UCSD-AML1 (cell line): ENCODE data around the gene ZNF10.

Experiments
- DNase-seq: peaks from one replicate; lab custom pipeline; 2025; ENCODE audit not compliant: unreplicated experiment; lab: John Stamatoyannopoulos, UW

ZNF10 gene

DNA sequence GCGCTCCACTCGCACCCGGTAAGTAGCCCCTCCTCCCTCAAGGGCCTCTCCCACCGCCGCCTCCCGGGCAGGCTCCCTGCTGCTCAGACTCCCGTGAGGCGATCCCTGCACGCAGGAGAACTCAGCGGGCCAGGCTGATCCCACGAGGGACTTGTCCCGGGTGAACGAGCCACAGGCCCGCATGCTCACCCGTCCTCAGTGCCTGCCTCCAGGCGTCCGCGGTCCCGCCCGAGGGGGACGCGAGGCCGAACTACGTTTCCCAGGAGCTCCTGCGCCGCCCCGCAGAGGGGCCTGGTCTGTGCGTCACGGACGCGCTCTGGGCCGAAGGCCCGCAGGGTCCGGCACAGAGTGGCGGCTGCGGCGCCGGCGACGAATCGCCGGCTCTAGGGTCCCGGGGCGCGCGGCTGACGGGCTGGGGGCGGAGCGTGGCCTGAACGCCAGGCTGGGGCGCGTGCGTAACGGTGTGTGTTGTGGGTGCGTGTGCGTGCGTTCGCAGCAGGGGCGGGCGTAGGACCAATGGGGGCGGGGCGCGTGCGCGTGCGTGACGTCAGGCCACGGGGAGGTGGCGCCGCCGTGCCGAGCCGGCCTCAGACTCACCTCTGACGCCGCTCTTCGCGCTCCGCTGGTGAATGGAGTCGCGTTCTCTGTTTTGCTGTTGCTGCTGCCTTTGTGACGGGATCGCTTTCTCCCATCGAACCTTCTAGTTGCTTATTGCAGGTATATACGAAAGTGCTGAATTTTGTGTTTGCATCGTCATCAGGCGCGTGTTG is at the start of gene ZNF10, which contains the start of gene ZNF891:
Gene ZNF10 (plus strand): TSS at position 590 of the 770 bp plus-strand sequence. CDS start 13,866 bp downstream, outside the sequence.
Gene ZNF891 (minus strand): TSS at position 237 of the 770 bp plus-strand sequence. CDS start 8,356 bp downstream, outside the sequence.
- peak; percentile 98 for DNase-seq

DNA sequence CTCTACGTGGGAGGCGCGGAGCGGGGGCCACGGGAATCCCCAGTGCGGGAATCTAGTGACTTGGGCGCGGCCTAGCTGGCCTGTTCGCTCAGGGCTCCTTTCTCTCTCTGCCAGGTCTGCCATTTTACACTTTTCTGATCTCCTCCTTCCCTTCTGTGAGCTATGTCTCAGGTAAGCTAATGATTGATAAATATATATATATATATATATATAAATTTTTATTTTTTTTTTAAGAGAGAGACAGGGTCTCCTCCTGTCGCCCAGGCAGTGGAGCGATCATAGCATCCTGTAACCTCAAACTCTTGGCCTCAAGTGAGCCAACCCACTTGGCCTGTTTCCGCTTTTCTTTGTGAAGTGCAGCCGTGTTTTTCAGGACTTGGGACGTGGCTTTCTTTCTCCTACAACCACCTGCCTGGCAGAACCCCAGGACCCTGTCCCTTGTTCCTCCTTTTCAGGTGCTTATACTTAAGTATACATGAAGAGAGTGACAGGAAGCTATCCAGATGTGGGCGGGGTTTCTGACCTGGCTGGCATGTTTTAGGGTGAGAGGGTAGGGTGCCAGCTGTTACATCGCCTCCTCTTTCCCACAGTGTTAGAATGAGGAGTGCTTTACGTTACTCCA is 49.2 kb upstream of the ZNF10 start:
- no peak for DNase-seq

DNA sequence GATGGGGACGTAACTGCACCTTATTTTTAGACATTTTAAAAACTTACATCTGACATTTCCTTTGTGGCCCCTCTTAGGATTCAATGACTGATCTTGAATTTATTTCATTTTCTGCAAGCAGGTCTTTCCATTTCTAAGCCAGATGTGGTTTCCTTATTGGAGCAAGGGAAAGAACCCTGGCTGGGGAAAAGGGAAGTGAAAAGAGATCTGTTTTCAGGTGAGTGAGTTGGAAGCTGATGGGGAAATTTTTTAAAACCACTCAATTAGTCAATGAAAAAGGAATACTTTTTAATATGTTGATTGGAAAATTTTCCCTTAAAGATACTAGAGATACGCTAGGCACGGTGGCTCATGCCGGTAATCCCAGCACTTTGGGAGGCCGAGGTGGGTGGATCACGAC is 47.1 kb upstream of the ZNF10 start:
- DNase-seq = no peak

DNA sequence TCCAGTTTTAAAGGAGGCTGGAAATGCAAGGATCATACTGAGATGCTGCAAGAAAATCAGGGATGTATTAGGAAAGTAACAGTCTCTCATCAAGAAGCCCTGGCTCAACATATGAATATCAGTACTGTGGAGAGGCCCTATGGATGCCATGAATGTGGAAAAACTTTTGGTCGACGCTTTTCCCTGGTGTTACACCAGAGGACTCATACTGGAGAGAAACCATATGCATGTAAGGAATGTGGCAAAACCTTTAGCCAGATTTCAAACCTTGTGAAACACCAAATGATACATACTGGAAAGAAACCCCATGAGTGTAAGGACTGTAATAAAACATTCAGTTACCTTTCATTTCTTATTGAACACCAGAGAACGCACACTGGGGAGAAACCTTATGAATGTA is 24.8 kb upstream of the ZNF10 start:
- no peak for DNase-seq

DNA sequence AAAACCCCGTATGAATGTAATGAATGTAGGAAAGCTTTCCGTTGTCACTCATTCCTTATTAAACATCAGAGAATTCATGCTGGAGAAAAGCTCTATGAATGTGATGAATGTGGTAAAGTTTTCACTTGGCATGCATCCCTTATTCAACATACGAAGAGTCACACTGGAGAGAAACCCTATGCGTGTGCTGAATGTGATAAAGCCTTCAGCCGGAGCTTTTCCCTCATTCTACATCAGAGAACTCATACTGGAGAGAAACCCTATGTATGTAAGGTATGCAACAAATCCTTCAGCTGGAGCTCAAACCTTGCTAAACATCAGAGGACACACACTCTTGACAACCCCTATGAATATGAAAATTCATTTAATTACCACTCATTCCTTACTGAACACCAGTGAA is 24.2 kb upstream of the ZNF10 start:
- DNase-seq = no peak

DNA sequence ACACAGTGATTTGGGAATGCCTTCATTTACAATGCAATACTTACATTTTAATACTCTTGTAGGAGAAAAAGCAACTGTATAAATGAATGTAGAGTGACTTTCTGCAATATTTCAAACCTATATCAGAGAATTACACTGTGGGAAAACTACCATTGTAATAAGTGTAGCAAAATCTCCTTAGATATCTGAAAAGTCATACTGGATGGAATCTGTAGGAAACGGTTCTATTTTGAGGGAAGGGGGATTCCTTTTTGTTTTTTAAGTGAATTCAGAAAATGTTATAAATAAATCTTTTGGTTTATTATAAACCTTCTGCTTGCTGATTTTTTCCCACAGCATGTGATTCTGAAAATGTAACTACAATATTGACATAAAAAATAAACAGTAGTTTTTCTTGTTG is 23.3 kb upstream of the ZNF10 start:
- DNase-seq = no peak

DNA sequence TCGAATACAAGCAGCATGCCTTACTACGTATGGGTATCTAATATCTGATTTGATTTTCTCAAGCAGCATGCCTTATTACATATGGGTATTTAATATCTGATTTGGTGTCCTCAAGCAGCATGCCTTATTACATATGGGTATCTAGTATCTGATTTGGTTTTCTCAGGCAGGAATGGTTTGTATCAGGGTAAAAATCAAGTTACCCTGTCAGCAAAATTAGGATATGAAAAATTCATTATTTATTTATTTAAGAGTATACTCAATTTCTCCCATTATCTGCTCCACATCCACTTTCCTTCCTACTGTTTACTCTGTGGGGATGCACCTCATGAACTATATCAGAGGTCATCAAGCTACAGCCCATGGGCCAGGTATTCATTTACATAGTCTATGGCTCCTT is 22.3 kb upstream of the ZNF10 start:
- no peak for DNase-seq

DNA sequence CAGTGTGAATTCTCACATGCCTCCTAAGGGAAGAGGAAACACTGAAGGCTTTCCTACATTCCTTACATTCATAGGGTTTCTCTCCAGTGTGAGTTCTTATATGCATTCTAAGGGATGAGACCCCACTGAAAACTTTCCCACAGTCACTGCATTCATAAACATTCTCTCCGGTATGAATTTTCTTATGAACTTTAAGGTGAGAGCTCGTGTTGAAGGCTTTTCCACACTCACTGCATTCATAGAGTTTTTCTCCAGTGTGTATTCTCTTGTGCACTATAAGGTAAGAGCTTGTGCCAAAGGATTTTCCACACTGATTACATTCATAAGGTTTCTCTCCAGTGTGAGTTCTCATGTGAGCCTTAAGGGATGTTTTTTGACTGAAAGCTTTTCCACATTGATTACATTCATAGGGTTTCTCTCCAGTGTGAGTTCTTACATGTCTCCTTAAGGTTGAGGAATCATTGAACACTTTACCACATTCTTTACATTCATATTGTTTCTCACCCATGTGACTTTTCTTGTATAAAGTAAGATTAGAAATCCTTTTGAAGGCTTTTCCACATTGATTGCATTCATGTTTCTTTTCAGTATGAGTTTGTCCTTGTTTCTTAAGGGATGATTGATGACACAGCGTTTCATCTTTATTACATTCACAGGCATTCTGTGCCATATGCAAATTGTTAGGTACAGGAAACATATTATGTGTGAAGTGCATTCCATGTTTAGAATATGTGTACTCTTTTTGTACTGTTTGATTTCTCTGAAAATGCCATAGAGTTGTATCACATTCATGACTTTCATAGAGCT is 9.8 kb upstream of the ZNF10 start:
- no peak for DNase-seq

DNA sequence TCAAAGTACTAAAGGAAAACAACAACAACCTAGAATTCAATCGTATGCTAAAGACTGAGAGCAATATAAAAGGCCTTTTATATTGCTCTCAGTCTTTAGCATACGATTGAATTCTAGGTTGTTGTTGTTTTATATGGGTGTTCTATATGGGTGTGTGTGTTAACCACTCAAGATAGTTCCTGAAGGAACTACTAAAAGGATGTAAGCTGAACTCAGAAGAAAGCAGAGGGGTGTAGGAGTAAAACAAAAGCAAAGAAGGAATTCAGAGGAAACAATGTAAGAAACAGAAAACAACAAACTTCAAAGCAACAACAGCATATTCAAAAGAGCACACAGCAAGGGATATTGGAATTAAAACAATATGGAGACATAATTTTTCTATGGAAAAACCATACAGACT is 5.8 kb upstream of the ZNF10 start:
- DNase-seq = no peak

DNA sequence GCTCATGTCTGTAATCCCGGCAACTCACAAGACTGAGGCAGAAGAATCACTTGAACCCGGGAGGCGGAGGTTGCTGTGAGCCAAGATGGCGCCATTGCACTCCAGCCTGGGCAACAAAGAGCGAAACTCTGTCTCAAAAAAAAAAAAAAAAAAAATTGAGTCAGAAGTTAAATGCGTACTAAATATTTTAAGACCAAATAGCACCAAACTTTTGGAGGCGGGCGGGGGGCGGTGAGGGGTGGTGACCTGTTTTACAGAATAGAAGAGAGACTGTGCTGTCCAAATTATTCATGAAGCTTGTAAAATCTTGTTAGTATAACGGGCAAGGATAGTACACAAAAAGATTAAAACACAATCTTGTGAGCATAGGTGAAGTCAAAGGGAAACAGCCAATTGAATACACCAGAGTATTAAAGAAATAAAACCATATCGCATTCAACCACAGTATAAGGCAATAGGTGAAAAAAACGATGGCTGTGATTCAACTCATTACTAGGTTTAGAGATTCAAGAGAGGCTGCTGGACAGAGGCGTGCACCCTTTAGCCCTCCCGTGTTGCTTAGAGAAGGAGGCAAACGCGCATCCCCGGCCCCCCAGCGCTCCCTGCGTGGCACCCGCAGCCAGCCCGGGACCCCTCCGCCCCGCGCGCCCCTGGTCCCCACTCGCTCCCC is 924 bp upstream of the ZNF10 start:
- DNase-seq = no peak

DNA sequence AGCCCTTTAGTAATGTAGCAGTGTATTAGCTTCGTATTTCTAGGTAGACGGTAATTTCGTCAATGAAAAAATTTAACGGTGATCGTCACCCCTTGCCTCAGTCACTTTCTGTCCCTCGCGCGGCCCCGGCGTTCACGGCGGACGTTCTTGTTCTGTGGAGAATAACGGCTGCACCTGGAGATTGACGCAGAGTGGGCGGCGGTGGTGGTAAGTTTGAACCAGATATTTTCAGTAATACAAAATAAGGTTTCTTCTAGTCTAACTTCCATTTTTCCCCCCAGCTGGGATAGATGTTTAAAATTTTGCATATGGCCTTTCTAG is 341 bp downstream of the ZNF10 start:
- DNase-seq = peak; percentile 62

DNA sequence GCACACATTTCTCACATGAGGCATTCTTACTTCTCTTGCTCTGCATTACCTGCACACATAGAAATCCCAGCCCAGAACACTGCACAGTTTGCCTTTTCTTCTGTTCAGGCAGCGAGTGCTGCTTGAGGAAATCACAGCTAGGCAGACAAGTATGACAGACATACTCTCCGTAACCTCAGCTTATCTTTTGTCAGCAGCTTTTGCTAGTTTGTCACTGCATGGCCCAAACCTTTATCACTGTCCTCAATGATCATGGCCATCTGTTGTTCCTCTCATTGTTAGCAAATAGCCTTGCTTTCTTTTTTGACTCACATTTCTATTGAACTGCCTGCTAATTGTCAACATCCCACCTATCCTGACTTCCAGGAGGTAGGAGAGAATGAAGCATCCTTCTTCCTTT is 5.3 kb downstream of the ZNF10 start:
- no peak for DNase-seq

DNA sequence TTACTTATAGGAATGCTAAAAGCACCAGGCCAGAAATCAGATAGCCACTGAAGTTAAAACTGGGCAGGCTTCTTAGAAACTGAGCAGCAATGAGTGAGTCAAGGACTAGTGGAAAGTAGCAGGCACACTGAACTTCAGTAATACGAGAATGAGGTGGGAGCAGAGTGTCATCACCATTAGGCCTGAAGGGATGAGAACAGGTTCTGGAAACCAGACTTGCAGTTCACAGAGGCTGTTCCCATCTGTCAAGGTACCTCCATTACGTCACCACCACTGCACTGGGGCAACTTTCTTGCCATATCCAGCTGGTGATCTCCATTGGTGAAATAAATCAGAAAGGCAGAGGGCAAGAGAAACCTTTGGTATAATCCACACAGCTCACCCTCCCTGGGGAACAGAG is 15.6 kb downstream of the ZNF10 start:
- no peak for DNase-seq

DNA sequence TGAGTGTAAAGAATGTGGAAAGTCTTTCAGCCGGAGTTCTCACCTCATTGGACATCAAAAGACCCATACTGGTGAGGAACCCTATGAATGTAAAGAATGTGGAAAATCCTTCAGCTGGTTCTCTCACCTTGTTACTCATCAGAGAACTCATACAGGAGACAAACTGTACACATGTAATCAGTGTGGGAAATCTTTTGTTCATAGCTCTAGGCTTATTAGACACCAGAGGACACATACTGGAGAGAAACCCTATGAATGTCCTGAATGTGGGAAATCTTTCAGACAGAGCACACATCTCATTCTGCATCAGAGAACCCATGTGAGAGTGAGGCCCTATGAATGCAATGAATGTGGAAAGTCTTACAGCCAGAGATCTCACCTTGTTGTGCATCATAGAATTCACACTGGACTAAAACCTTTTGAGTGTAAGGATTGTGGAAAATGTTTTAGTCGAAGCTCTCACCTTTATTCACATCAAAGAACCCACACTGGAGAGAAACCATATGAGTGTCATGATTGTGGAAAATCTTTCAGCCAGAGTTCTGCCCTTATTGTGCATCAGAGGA is 25.8 kb downstream of the ZNF10 start:
- DNase-seq = no peak

DNA sequence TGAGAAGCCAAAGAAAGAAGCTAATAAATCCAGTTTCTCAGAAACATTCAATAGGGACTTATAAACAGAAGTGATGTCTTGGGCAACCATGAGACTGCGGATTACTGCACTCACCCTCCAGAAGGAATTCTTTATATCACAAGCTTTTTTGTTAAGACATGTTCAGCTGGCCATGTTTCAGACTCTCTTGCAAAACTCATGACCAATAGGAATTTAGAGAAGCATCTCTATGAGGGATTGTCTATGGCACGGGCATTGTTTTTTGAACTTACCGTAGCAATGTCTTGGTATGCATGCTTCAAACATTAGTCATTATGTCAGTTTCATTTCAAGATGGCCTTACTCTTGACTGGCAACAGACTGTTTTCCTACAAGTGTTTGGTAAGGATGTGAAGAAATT is 35.3 kb downstream of the ZNF10 start:
- DNase-seq = no peak

DNA sequence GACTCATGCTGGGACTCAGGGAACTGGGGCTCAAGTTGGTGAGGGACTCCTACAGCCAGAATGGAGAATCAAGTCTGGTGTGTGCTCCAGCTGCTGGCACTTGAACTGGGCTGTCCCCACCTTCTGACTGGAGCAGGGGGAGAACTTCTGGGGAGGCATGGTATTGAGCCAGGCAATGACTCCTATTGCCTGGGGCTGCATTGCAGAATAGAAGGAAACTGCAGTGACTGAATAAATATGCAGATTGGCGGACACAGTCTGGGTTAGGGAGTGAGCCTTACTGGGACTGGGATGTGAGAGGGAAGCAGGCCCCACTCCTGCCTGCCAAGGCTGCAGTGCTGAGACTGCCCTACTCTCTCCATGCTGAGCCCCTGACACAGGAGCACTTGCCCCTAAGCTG is 42.1 kb downstream of the ZNF10 start:
- no peak for DNase-seq

DNA sequence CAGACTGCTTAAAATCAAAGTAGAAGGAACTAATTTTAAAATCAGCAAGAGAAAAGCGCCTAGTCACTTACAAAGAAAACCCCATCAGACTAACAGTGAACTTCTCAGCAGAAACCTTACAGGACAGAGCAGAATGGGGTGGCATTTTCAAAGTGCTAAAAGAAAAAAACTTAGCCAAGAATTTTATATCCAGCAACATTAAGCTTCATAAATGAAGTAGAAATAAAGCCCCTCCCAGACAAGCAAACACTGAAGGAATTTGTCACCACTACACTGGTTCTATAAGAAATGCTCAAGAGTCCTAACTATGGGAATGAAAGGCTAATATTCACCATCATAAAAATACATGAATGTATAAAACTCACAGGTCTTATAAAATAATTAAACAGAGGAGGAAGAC is 44.5 kb downstream of the ZNF10 start:
- no peak for DNase-seq

DNA sequence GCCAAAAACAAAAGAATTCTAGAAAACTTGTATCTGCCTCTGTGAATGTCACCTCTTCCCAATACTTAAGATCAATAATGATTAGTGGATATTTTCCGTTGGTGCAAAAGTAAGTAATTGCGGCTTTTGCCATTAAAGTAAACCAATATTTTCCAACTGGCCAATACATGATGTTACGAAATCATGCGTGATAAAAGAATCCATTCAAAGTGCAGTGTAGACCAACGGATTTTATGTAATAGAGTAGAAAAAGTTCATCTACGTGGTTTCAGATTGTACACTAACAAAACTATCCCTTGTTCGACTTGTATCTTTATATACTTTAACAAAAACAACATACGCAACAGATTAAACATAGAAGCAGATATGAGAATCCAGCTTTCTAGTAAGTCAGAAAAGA is 50.2 kb downstream of the ZNF10 start:
- no peak for DNase-seq

DNA sequence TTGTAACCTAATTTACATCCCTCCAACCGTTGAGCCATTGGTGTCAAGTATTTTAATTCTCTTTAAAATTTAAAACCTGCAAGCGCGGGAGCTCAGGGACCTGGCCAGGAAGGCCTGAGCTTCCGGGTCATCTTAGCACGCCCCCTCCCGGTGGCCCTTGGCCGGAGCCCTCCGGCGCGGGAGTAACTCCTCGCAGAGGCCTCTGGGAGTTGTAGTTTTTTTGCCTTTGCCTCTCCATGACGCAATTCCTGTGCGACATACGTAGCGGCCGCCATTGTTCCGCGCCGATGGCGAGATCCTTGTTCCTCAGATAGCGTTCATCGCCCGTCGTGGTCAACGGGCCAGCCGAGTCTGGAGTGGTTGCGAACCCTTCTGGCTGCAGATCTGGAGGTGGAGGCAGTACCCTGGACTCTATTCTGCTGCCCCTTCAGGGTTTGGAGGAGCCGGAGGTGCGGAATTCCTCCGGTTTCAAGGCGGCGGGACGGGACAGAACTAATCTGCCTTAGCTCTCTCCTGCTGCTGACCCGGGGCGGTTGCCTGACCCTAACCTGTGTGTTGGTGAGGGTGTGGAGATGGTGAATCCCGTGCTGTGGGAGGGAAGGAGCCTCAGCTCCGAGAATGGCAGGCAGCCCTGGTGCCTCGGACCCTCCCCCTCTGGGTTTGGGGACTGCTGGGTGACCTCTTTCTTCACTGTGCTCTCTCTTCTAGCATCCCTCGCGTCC is 51.0 kb downstream of the ZNF10 start, which contains the start of gene ZNF268:
Gene ZNF268 (plus strand): TSS at position 258 of the 722 bp plus-strand sequence. CDS start 503 bp downstream, outside the sequence.
- DNase-seq = peak; percentile 94

DNA sequence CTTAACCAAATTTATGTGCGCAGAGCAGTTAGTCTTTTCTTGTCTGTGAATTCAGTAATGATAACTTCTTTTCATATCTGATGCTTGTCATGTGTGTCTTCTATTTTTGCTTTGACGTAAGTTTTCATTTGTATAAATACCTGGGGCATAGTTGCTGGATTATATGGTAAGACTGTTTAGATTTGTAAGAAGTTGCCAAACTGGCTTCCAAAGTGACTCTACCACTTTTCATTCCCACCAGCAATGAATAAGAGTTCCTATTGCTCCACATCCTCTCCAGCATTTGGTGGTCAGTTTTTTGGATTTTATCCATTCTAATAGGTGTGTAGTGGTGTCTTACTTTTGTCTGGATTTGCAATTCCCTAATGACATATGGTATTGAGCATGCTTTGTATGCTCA is 59.7 kb downstream of the ZNF10 start:
- no peak for DNase-seq
